Activated naive CD4-positive, alpha-beta T cell treated with anti-CD3 and anti-CD28 coated beads, Interleukin-2, amount 50 U/mL, for 72 hours (primary cell): ENCODE results near the gene NPY4R2. TPM values are rescaled to one million over a fixed set of nuclear protein-coding genes. Genes with fewer than 3 reads are reported as not detected.
"Not testable (repeated sequence)": the region's sequence is repeated elsewhere in the genome, so short reads cannot be mapped to it uniquely, and the experiment has no call there.

Source experiments
- ATAC-seq, 2 donors: fragments of 150-1000 bp; cut with Tn5 transposase; 2 replicates each; pipeline ENCODE4 v1.10.0; 2021; ENCODE audit warnings: mild to moderate bottlenecking in 2 of 2, moderate library complexity in 2 of 2
- DNase-seq, 2 donors: peaks; one replicate each; pipeline ENCODE4 v3.0.0; 2021 to 2022; ENCODE audit warnings: low spot score in 2 of 2
- H3K27ac Mint-ChIP-seq, 2 donors: one replicate each; pipeline ENCODE4 v1.8.0; 2022; ENCODE audit warnings: mild to moderate bottlenecking in 2 of 2, mixed read lengths in 2 of 2
- H3K36me3 Mint-ChIP-seq, 2 donors: one replicate each; pipeline ENCODE4 v1.8.0; 2022; ENCODE audit warnings: mixed read lengths in 2 of 2
- H3K9me3 Mint-ChIP-seq, 2 donors: one replicate each; pipeline ENCODE4 v1.8.0; 2022; ENCODE audit warnings: mixed read lengths in 2 of 2
- total RNA-seq, 2 donors: library from RNA; stranded (reverse); gene quantifications; one replicate each; pipeline ENCODE4 v1.2.3, GENCODE V29; 2022

NPY4R2 gene
- total RNA-seq, 2 donors from 2014 or later: not detected

DNA sequence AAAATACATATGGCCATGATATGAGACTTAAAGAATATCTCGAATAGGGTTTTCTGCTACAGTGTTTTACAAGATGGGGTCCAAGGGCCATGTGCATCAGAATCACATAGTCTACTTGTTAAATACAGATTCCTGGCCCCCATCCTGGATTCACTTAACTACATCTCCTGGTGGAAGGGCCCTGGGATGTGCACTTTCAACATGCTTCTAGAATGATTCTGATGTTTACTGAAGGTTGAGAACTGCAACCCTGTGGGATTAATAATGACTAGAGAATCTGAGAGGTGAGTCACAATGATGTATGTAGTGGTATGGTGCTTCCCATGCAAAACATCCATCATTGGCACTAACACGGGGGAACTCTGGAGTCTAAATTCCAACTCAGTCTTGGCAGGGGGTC is 2.1 kb downstream of the NPY4R2 start:
- not testable (repeated sequence) for ATAC-seq, DNase-seq, H3K36me3 Mint-ChIP-seq, H3K9me3 Mint-ChIP-seq, H3K27ac Mint-ChIP-seq

DNA sequence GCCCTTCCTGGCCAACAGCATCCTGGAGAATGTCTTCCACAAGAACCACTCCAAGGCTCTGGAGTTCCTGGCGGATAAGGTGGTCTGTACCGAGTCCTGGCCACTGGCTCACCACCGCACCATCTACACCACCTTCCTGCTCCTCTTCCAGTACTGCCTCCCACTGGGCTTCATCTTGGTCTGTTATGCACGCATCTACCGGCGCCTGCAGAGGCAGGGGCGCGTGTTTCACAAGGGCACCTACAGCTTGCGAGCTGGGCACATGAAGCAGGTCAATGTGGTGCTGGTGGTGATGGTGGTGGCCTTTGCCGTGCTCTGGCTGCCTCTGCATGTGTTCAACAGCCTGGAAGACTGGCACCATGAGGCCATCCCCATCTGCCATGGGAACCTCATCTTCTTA is 4.0 kb downstream of the NPY4R2 start:
- H3K9me3 Mint-ChIP-seq, DNase-seq, ATAC-seq, H3K27ac Mint-ChIP-seq, H3K36me3 Mint-ChIP-seq: not testable (repeated sequence)

DNA sequence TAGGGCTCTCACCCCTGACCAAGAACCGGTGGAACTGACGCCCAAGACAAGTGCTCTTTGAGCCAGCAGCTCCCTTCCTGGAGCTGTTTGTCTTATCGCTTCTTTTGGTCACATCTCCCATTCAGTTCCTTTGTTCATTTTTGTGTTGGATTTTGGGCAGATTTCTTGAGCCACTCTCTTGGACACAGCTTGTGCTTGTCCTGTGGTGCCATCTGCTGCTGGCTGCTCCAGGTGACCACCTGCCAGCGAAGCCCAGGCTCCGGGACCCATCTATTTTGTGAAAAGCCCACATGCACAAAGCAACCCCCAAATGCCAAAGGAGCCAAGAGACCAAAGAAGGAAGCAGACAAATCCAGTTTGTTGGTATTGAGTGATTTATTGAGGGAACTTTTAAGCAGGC is 6.2 kb downstream of the NPY4R2 start:
- not testable (repeated sequence) for H3K9me3 Mint-ChIP-seq, H3K27ac Mint-ChIP-seq, DNase-seq, H3K36me3 Mint-ChIP-seq, ATAC-seq

DNA sequence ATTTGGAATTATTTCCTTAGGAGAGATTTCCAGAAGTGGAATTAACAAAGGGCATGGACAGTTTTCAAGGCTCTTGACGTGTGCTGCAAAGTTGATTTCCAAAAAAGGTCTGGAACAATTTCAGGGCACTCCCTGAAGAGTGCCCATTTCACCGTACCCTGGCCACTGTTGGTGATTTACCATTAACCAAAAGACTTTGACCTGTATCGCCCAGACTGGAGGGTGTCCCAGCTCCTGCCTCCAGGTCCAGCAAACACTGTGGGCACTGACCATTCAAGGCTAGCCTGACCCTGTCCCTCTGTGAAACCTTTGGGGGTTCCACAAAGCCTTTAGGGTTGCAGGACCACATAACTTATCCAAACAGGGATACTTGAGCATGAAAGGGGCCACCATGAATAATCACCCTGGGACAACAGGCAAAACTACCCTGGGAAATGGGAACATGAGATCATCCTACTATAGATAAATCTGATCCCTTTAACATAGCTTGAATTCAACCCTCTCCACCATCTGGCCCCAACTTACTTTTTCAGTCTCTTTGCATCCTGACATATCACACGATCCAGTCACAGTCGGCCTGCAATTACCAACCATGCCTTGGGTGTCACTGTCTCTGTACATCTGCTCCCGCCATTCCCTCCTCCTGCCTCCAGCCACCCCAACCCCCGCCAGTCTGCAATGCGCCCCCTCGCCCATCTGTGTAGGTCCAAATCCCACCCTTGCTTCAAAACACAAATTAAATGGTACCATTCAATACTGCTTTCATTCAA is 8.9 kb downstream of the NPY4R2 start:
- not testable (repeated sequence) for DNase-seq, H3K36me3 Mint-ChIP-seq, ATAC-seq, H3K9me3 Mint-ChIP-seq, H3K27ac Mint-ChIP-seq

DNA sequence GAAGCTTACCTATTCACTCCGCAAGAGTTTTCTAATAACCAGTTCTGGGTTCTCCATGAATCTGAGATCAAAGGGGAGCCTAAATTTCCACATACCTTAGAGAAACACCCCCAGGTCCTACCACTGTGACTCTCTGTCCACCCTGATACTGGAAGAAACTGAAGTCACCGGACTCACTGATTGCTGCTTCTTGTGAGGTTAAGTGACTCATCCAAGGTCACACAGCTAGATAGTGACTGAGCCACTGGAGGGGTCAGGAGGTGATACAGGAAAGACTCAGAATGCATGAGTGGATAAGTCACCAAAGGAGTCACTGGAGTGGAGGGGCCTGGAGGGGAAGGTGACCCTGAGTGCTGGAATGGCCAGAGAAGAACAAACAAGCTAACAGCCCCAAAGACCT is 9.8 kb downstream of the NPY4R2 start:
- ATAC-seq: peak in 1 of 2 donors; percentile 44
- DNase-seq, H3K27ac Mint-ChIP-seq, H3K9me3 Mint-ChIP-seq, H3K36me3 Mint-ChIP-seq: not testable (repeated sequence)

DNA sequence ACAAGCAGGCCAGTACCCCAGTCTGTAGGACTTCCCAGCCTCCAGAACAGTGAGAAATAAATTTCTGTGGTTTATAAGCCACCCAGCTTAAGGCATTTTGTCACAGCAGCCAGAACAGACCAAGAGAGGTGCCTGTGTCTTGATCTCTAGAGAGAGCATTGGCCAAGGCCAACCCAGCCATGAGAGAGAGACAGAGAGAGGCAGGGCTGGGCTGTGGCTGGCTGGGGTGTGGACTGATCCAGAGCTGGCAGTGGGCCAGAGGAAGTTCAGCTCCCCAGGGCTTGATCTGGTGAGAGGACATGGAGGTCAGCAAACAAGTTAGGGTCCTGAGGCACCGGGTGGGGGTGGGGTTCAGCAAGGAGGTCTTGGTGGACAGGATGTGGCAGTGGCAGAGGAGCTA is 14.4 kb downstream of the NPY4R2 start:
- H3K27ac Mint-ChIP-seq, DNase-seq, H3K36me3 Mint-ChIP-seq, ATAC-seq, H3K9me3 Mint-ChIP-seq: not testable (repeated sequence)

DNA sequence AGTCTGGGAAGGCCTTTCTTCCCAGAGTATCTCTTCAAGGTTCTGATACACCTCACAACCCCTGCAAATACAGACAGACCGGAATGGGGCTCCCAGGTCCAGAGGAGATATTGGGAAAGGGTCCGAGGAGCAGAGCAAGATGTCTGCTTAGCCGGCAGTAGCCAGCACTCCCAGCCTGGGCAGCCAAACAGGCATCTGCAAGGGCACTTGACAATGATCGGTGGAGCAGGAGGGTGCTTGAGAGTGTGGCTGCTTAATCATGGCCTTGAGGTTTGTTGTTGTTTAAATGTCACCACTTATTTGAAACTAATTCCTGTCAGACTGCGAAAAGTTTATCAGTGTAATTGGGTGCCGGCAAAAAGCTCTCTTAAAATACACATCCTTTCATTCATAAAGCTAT is 15.0 kb downstream of the NPY4R2 start:
- not testable (repeated sequence) for ATAC-seq, H3K36me3 Mint-ChIP-seq, H3K9me3 Mint-ChIP-seq, H3K27ac Mint-ChIP-seq, DNase-seq

DNA sequence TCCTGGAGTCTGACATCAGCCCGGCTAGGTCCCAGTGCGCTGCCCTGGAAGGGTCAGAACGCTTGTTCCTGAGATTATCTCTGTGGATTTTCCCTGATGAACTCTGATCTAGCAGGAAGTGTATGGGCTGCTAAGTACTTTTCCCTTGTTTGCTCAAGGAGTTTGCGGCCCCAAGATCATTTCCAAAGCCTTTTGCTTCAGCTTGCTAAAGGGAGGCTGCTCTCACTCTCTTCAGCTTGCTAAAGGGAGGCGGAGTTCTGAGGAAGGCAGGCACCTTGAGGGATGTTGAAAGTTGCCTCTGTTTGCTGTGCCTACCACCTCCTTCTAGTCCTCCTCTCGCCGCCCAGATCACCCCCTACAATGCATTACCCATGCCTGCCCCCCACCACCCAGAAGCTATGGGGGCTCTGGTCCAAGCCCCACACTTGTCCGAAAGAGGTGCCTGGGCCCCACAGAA is 18.3 kb downstream of the NPY4R2 start:
- H3K36me3 Mint-ChIP-seq, H3K27ac Mint-ChIP-seq, DNase-seq, ATAC-seq, H3K9me3 Mint-ChIP-seq: not testable (repeated sequence)

DNA sequence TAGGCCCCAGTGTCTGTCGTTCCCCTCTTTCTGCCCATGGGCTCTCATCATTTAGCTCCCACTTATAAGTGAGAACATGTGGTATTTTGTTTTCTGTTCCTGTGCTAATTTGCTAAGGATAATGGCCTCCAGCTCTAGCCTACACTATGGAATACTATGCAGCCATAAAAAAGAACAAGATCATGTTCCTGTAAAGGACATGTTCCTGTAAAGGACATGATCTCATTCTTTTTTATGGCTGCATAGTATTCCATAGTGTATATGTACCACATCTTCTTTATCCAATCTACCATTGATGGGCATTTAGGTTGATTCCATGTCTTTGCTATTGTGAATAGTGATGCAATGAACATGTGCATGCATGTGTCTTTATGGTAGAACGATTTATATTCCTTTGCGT is 19.2 kb downstream of the NPY4R2 start:
- ATAC-seq, H3K9me3 Mint-ChIP-seq, DNase-seq, H3K27ac Mint-ChIP-seq, H3K36me3 Mint-ChIP-seq: not testable (repeated sequence)

DNA sequence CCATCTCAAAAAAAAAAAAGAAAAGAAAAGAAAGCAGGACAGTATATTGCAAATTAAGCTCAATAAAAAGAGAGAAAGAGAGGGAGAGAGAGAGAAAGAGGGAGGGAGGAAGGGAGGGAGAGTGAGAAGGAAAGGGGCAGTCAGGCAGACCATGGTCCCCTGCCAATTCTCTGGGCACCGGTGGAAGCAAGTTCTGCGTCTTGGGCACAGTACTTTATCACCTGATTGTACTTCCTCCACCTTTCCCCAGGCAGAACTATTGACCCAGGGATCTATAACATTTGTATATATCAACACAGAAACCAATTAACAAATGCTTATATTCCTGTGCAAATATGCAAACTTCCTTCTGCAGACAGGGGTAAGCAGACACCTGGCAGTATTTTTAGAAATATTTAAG is 22.4 kb downstream of the NPY4R2 start:
- not testable (repeated sequence) for H3K27ac Mint-ChIP-seq, DNase-seq, H3K9me3 Mint-ChIP-seq, H3K36me3 Mint-ChIP-seq, ATAC-seq

DNA sequence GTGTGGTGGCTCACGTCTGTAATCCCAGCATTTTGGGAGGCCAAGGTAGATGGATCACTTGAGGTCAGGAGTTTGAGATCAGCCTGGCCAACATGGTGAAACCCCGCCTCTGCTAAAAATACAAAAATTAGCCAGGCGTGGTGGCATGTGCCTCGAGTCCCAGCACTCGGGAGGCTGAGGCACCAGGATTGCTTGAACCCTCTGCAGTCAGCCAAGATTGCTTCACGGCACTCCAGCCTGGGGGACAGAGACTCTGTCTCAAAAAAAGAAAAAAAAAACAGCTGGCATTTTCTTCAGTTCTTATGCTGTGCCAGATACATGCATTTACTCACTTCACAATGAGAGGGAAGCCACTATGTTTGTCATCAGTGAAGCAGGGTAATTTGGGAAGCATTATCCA is 22.9 kb downstream of the NPY4R2 start:
- not testable (repeated sequence) for ATAC-seq, H3K9me3 Mint-ChIP-seq, H3K27ac Mint-ChIP-seq, H3K36me3 Mint-ChIP-seq, DNase-seq

DNA sequence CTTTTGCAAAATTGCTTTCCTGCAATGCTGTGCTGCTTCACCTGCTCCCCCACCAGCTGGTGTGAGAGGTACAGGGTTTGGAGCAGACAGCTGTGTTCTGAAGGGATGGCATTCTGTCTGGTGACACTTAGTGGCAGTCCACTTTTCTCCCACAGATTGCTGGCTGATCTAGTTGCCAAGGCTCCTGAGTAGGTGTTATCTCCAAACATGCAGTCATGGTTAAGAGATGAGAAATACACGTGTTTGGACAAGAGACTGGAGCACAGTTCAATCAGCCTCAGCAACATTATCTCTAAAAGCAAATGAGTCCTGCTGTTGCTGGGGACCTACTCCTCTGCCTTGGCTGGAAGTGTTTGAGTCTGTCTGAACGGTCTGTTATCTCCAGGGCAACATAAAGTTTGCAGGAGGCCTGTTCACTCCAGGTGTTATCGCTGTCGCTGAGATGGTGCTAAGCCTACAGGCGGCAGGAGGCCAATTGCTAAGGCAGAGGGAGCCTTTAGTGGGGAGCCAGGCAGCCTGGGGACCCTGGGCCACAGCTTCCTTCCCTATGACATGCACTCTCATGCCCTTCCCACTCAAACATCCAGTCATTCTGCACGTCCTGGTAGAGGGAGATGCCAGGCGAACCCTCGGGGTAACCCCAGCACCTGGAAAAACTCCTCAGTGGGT is 24.0 kb downstream of the NPY4R2 start:
- not testable (repeated sequence) for DNase-seq, H3K9me3 Mint-ChIP-seq, ATAC-seq

DNA sequence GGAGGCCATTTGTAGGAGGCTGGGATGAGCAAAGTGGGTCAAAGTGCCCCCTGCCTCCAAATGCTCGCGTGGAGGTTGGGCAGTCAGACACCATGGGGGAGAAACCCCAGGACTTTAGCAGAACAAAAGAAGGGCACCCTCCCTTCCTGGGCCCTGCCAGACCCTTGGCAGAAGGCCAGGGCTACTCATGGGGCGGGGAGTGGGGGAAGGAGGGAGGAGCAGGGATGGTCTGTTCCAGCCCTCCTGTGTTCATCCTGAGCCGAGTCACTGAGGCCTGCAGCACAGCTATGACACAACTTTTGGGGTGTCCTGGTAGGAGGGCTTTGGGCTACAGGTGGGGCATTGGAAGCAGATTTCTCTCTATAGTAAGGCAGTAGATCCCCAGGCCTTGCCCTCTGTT is 24.9 kb downstream of the NPY4R2 start:
- DNase-seq, ATAC-seq, H3K36me3 Mint-ChIP-seq, H3K9me3 Mint-ChIP-seq, H3K27ac Mint-ChIP-seq: not testable (repeated sequence)

More for the DNA sequence above, 24.0 kb downstream of the NPY4R2 start:
- not testable (repeated sequence) for H3K27ac Mint-ChIP-seq, H3K36me3 Mint-ChIP-seq

DNA sequence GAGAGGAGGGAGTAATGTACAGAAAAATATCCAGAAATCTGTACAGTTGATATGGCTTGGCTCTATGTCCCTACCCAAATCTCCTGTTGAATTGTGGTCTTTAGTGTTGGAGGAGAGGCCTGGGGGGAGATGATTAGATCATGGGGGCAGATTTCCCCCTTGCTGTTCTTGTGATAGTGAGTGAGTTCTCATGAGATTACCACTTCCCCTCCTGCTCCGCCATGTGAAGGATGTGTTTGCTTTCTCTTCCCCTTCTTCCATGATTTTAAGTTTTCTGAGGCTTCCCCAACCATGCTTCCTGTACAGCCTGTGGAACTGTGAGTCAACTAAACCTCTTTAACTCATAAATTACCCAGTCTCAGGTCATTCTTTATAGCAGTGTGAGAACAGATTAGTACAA is 29.0 kb downstream of the NPY4R2 start:
- H3K36me3 Mint-ChIP-seq, ATAC-seq, H3K27ac Mint-ChIP-seq, H3K9me3 Mint-ChIP-seq, DNase-seq: not testable (repeated sequence)

DNA sequence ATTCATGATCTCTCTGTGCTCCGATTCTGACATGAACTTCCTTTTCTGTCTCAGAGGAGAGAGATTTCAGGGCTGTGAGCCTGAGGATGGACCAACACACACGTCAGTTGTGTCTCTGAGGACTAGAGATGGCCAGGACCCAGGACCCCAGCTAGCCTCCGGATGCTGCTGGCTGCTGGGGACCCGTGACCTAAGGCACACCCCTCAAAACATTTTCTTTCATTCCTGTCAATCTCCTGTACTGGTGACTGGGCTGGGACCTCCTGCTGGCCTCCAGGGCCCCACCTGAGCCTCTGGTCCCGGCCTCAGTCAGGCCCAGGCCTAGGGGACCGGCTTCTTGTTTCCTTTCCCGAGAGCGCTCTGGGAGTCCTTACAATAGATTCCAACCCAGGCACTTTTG is 38.7 kb downstream of the NPY4R2 start:
- not testable (repeated sequence) for ATAC-seq, H3K9me3 Mint-ChIP-seq, DNase-seq, H3K27ac Mint-ChIP-seq, H3K36me3 Mint-ChIP-seq

DNA sequence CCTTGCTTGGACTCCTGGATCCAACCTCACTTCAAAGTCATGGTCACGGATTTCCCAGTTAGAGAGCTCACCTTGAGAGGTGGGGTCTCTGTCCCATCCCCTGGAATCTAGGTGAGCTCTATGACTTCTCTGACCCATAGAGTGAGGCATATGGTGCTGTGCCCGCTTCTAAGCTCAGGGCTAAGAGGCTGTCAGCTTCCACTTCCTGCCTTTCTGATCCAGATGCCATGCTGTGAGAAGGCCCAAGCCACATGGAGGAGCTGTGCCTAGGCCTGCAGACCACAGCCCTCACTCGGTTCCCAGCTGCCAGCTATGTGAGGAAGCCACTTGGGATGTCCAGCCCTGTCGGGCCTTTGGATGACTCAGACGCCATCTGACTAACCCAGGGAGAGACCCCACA is 41.2 kb downstream of the NPY4R2 start:
- H3K36me3 Mint-ChIP-seq, DNase-seq, ATAC-seq, H3K9me3 Mint-ChIP-seq, H3K27ac Mint-ChIP-seq: not testable (repeated sequence)

DNA sequence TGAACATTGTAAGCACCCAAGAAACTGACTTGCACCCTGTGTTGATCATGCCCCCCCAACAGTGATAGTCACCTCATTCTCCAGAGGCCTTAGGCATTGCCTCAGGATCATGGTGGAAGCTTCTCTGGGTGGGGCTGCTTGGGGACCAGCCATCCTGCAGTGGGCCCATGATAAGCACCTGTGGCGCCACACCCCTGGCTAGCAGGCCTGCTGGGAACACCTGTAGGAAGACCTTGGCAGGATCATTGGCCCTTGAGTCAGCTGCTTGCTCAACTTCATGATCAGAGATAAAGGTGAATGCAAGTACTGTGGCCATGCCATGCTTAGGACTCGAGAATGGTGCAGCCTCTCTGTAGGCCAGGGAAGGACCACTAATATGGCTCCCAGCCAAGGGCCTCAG is 42.2 kb downstream of the NPY4R2 start:
- not testable (repeated sequence) for H3K9me3 Mint-ChIP-seq, H3K36me3 Mint-ChIP-seq, ATAC-seq, H3K27ac Mint-ChIP-seq, DNase-seq

DNA sequence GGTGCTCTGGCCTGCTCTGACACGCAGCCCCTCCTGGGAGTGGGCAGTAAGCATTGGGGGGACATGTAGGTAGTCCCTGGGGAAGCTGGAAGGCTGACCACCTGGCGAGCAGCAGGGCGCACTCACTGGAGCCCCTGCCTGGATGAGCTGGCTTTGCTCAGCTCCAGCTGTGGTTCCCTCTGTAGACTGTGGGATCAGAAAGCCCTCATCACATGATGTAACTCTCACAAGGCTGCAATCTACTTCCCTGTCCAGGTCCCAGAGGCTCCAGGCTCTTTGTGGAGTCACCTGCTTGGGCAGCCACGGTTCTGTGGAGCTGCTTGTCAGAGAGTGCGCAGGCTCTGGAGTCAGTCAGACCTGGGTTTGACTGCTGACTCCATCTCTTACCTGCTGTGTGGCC is 44.3 kb downstream of the NPY4R2 start:
- not testable (repeated sequence) for ATAC-seq, H3K9me3 Mint-ChIP-seq, H3K27ac Mint-ChIP-seq, DNase-seq, H3K36me3 Mint-ChIP-seq
